ENCODE results near the gene RNPEPL1.
"Not testable (repeated sequence)": the region's sequence is repeated elsewhere in the genome, so short reads cannot be mapped to it uniquely, and the experiment has no call there.

RNPEPL1 gene

DNA sequence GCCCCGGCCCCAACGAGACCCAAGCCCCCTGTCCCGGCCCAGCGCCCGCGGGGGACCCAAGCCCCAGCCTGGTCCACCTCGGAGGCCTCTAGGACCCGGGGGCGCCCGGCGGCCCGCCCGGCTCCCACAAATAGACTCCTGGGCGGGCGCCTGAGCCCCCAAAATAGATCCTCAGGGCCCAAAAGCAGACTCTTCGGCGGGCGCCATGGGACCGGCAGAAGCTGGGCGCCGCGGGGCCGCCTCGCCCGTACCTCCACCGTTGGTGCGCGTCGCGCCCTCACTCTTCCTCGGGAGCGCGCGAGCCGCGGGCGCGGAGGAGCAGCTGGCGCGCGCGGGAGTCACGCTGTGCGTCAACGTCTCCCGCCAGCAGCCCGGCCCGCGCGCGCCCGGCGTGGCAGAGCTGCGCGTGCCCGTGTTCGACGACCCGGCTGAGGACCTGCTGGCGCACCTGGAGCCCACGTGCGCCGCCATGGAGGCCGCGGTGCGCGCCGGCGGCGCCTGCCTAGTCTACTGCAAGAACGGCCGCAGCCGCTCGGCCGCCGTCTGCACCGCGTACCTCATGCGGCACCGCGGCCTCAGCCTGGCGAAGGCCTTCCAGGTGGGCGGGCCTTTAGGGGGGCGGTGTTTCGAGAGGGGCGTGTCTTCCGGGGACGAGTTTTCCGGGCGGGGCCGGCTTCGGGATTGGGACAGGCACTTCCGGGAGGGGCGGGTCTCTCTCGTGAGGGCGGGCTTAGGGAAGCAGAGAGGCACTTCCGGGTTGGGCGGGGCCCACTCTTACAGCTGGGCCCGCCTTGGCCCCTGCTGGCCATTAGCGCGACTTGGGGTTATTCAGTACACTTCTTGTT, 7.6 kb upstream of the RNPEPL1 start:
- DNase-seq (ENCODE audit: low read depth): peak; percentile 93
- in situ Hi-C loops (cut with HindIII; ENCODE audit: low sequenced_read_pairs): no loop called here
- H3K4me3 ChIP-seq (ENCODE audit: low read depth, low read length): peak overlapping the region; percentile 75
- peak; percentile 33 for TF ChIP-seq CTCF (IDR thresholded peaks at IDR 0.05; ENCODE audit: low read depth, low read length, missing control alignments)

GRCh38 chr2:240561325-240561971, 6.8 kb upstream of the RNPEPL1 start:
- H3K4me3 ChIP-seq (ENCODE audit: low read depth, low read length): peak overlapping the region; percentile 75
- no peak for TF ChIP-seq CTCF (IDR thresholded peaks at IDR 0.05; ENCODE audit: low read depth, low read length, missing control alignments)
- in situ Hi-C loops (cut with HindIII; ENCODE audit: low sequenced_read_pairs): no loop called here
- no peak for DNase-seq (ENCODE audit: low read depth)

GRCh38 chr2:240563231-240563630, 5.1 kb upstream of the RNPEPL1 start:
- H3K4me3 ChIP-seq (ENCODE audit: low read depth, low read length); in situ Hi-C loops (cut with HindIII; ENCODE audit: low sequenced_read_pairs); DNase-seq (ENCODE audit: low read depth): not testable (repeated sequence)

DNA sequence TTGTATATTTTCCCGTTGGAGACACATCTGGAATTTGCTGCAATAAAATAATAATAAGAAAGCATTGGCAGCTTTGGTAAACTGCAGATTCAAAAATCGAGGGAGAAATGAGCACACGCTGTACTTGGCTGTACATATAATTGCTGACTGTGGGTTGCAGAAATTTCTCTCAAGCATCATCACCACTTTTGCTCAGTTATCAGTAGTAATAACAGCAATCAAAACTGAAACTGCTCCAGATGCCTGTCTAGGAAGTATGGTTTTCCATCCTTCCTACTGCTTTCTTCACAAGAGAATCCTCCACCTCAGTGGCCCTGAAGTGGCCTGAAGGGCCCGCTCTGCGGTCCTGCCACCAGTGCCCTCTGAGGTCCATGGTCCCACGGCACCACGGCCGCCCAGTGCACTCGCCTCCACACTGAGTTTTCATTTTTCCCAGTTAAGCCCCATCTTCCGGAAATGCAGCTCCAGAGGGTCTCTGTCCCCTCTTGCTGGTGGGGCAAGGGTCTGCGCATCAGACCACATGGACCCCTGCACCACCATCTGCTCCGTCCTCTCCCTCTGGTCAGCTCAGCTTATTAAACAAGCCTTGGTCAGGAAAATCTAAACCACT, 4.2 kb upstream of the RNPEPL1 start:
- no peak for DNase-seq (ENCODE audit: low read depth)
- no peak for TF ChIP-seq CTCF (IDR thresholded peaks at IDR 0.05; ENCODE audit: low read depth, low read length, missing control alignments)
- in situ Hi-C loops (cut with HindIII; ENCODE audit: low sequenced_read_pairs): no loop called here
- H3K4me3 ChIP-seq (ENCODE audit: low read depth, low read length): no peak overlapping the region

DNA sequence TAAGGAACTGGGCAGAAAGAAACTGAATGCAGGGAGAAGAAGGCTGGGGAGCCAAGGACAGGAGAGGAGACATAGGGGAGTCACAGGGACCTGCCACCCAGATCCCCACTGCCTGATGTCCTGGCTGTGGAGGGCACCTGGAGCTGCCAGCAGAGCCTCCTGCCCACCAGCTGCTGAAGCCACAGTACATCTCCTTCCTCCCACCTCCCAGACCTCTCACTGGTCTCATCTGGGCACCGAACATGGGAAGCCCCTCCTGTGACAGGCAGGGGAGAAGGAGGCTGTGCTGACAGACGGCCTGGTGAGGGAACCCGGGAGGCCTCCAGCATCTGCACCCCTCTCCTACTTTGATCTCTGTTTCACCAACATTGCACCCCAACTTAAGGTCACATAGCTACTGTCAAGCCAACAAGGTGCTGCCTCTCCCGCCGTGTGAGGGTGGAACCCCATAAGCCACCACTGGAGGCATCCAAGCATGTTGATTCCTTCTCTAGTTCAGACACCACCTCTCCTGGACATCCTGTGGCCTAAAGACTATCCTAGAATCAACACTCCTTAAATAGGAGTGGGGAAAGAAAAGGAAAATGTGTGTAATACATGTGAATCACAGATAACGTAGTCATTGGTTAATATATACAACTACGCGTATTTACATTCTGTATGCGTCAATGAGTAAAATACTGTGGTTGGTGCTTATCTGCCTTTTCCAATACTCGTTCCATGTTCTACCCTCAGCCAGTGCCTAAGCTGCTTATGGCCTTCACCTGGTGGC, 3.5 kb upstream of the RNPEPL1 start:
- H3K4me3 ChIP-seq (ENCODE audit: low read depth, low read length): no peak overlapping the region
- TF ChIP-seq CTCF (IDR thresholded peaks at IDR 0.05; ENCODE audit: low read depth, low read length, missing control alignments): no peak
- DNase-seq (ENCODE audit: low read depth): no peak
- in situ Hi-C loops (cut with HindIII; ENCODE audit: low sequenced_read_pairs): no loop called here

DNA sequence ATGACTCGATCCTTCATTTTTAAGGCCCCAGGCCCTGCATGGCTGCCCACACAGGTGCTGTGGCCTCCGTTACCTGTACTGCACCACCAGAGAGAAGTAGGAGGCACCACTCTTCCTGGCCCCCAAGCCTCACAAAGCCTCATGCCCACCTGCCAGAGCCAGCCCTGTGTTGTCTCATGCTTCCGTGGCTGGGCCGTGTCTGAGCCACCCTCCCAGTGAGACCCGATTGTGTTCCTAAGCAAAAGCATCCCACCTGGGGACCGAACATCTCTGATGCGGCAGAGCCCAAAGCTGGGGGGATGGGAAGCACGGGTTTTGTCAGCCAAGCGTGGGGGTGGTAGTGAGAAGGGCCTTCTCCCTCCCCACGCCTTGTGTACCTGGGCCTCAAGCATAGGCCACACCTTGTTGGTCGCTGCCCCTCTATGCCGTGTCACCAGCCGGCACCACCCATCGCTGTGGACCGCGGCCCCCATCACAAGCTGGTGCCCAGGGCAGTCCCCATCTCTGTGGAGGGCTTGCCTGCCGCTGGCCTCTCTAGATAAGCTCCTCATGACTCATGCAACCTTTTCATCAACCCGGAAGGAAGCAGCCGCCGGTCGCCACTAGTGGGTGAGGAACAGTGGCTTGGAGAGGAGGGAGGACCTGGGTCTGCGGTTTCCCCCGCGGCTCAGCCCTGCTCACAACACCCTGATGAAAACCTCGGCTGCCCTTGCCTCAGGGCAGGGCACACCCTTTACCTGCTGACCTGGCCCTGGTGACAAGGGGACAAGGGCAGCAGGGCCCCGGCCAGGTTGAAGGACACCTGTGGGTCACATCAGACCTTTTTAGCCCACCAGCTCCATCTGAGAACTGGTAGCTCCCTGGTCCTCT, 2.7 kb upstream of the RNPEPL1 start:
- no peak overlapping the region for H3K4me3 ChIP-seq (ENCODE audit: low read depth, low read length)
- no peak for TF ChIP-seq CTCF (IDR thresholded peaks at IDR 0.05; ENCODE audit: low read depth, low read length, missing control alignments)
- DNase-seq (ENCODE audit: low read depth): no peak
- in situ Hi-C loops (cut with HindIII; ENCODE audit: low sequenced_read_pairs): no loop called here
